WTC11 (cell line): ENCODE measurements around the gene FNDC1. TPM values are rescaled to one million over a fixed set of nuclear protein-coding genes. Genes with fewer than 3 reads are reported as not detected.

Source experiments
- ATAC-seq: fragments of 200-7000 bp; cut with Tn5 transposase; 2 replicates; pipeline ENCODE4 v1.10.0; 2021; ENCODE audit warnings: mild to moderate bottlenecking, moderate library complexity
- CTCF ChIA-PET: fragments of 300-600 bp; sonication (Branson Sonifier 250); formaldehyde crosslinking; loops from one replicate; lab custom pipeline; 2021; ENCODE audit warnings: antibody characterized with exemption; lab: Charles Lee
- POLR2A ChIA-PET: fragments of 350-600 bp; sonication (Branson Sonifier 250); formaldehyde crosslinking; loops from one replicate; lab custom pipeline; 2021; ENCODE audit warnings: antibody characterized with exemption; lab: Charles Lee
- DNase-seq: peaks from one replicate; pipeline ENCODE4 v3.0.0; 2021; ENCODE audit warnings: low spot score
- H3K27ac Mint-ChIP-seq: 2 replicates; pipeline ENCODE4 v1.8.0; 2021; ENCODE audit warnings: mixed read lengths
- H3K27me3 Mint-ChIP-seq: 2 replicates; pipeline ENCODE4 v1.8.0; 2021; ENCODE audit warnings: low read depth, mild to moderate bottlenecking, moderate library complexity, mixed read lengths
- H3K36me3 Mint-ChIP-seq: 2 replicates; pipeline ENCODE4 v1.8.0; 2021; ENCODE audit warnings: mixed read lengths
- H3K4me1 Mint-ChIP-seq: 2 replicates; pipeline ENCODE4 v1.8.0; 2022; ENCODE audit warnings: mixed read lengths
- H3K4me3 Mint-ChIP-seq: 2 replicates; pipeline ENCODE4 v1.8.0; 2021; ENCODE audit warnings: mild to moderate bottlenecking, moderate library complexity, mixed read lengths
- H3K9me3 Mint-ChIP-seq: 2 replicates; pipeline ENCODE4 v1.8.0; 2021; ENCODE audit warnings: mixed read lengths
- ATF2 ChIP-seq: sonication (generic); formaldehyde crosslinking; IDR thresholded peaks from 2 replicates; pipeline ENCODE4 v1.8.1; 2022; ENCODE audit warnings: low read depth, missing genetic modification reagents, borderline replicate concordance
- CBFB ChIP-seq: sonication (generic); formaldehyde crosslinking; IDR thresholded peaks from 2 replicates; pipeline ENCODE4 v1.8.1; 2022; ENCODE audit warnings: mild to moderate bottlenecking, low read depth, missing genetic modification reagents
- FOXK1 ChIP-seq: sonication (generic); formaldehyde crosslinking; IDR thresholded peaks from 2 replicates; pipeline ENCODE4 v1.8.0; 2022; ENCODE audit warnings: mild to moderate bottlenecking, moderate library complexity, missing genetic modification reagents
- FOXP4 ChIP-seq: sonication (generic); formaldehyde crosslinking; IDR thresholded peaks from 2 replicates; pipeline ENCODE4 v1.8.0; 2022; ENCODE audit warnings: mild to moderate bottlenecking, missing genetic modification reagents
- GTF2I ChIP-seq: fragments of 250-450 bp; sonication (Bioruptor Pico); conservative IDR thresholded peaks from 2 replicates; pipeline ENCODE4 v1.4.0; 2021; ENCODE audit warnings: mild to moderate bottlenecking
- PRDM15 ChIP-seq: sonication (generic); formaldehyde crosslinking; IDR thresholded peaks from 2 replicates; pipeline ENCODE4 v1.8.0; 2022; ENCODE audit warnings: missing genetic modification reagents
- RELA ChIP-seq: sonication (generic); formaldehyde crosslinking; IDR thresholded peaks from 2 replicates; pipeline ENCODE4 v1.8.1; 2022; ENCODE audit warnings: missing genetic modification reagents, mild to moderate bottlenecking, borderline replicate concordance
- ZMAT4 ChIP-seq: fragments of 250-450 bp; sonication (Bioruptor Pico); IDR thresholded peaks from 2 replicates; pipeline ENCODE4 v1.9.0; 2021; ENCODE audit warnings: mild to moderate bottlenecking
- ZNF532 ChIP-seq: fragments of 250-450 bp; sonication (Bioruptor Pico); IDR thresholded peaks from 2 replicates; pipeline ENCODE4 v1.9.0; 2021; ENCODE audit warnings: mild to moderate bottlenecking, borderline replicate concordance
- total RNA-seq: library from RNA; stranded (reverse); gene quantifications from 3 replicates; pipeline ENCODE4 v1.2.3, GENCODE V29; 2021

FNDC1 gene
- total RNA-seq, 1 experiment from 2014 or later, result 0.44 TPM

GRCh38 chr6:159307246-159307790 lies 138.1 kb downstream of the FNDC1 start:
- no peak for ATAC-seq
- no peak for DNase-seq
- Mint-ChIP-seq H3K27ac (no peak overlapping the region), H3K4me3 (no peak overlapping the region), H3K27me3 (no peaks in the 10 kb centered on the region; the same call in 1 of the 2 replicates), H3K36me3 (no peaks in the 10 kb centered on the region), H3K4me1 (no peaks in the 10 kb centered on the region; the same call in 1 of the 2 replicates), H3K9me3 (peaks cover 15% of the 10 kb centered on the region)
- TF ChIP-seq FOXK1 (CRISPR knock-in tag) (no peak), ZNF532 (CRISPR knock-in tag) (no peak), ZMAT4 (CRISPR knock-in tag) (no peak), RELA (CRISPR knock-in tag) (no peak), FOXP4 (no peak), CBFB (no peak), PRDM15 (CRISPR knock-in tag) (no peak)
- CTCF ChIA-PET, result no interaction called here
- POLR2A ChIA-PET, result no interaction called here

- H3K4me3 Mint-ChIP-seq, result no peak overlapping the region
- H3K27me3 Mint-ChIP-seq, result no peaks in the 10 kb centered on the region; the same call in 1 of the 2 replicates
- TF ChIP-seq ATF2 (CRISPR knock-in tag), result no peak
- no peak for TF ChIP-seq GTF2I (CRISPR knock-in tag)
- DNase-seq, result no peak
- H3K36me3 Mint-ChIP-seq, result no peaks in the 10 kb centered on the region
- ATAC-seq, result no peak
- CTCF ChIA-PET, result no interaction called here
- POLR2A ChIA-PET, result no interaction called here
- no peaks in the 10 kb centered on the region for H3K4me1 Mint-ChIP-seq
- H3K27ac Mint-ChIP-seq, result no peak overlapping the region
- H3K9me3 Mint-ChIP-seq, result peaks cover 15% of the 10 kb centered on the region
These were observed 139.0 kb downstream of the FNDC1 start for GRCh38 chr6:159308198-159308597.
